ENCODE measurements around the gene DRG2. TPM values are rescaled to one million over a fixed set of nuclear protein-coding genes. Genes with fewer than 3 reads are reported as not detected.

DRG2 gene
- total RNA-seq, 1 donor from 2014 or later = 24.6 TPM

- H3K9me3 Mint-ChIP-seq (ENCODE audit: low read depth) = no peaks in the 10 kb centered on the region
- H3K27me3 Mint-ChIP-seq (ENCODE audit: low read depth) = no peaks in the 10 kb centered on the region
- H3K27ac Mint-ChIP-seq (ENCODE audit: unreplicated experiment) = no peak overlapping the region
- DNase-seq (ENCODE audit: low spot score) = no peak
- peaks cover 24% of the 10 kb centered on the region for H3K36me3 Mint-ChIP-seq (ENCODE audit: low read depth)
- no peak overlapping the region for H3K4me3 Mint-ChIP-seq (ENCODE audit: unreplicated experiment)
- no peak for TF ChIP-seq CTCF (IDR thresholded peaks at IDR 0.05)
- H3K4me1 Mint-ChIP-seq (ENCODE audit: low read depth) = peaks cover 7% of the 10 kb centered on the region
Observed at GRCh38 chr17:18065546-18065945, 22.2 kb upstream of the DRG2 start.

- Mint-ChIP-seq H3K27ac (ENCODE audit: unreplicated experiment) (no peak overlapping the region), H3K27me3 (ENCODE audit: low read depth) (no peaks in the 10 kb centered on the region), H3K4me3 (ENCODE audit: unreplicated experiment) (no peak overlapping the region), H3K36me3 (ENCODE audit: low read depth) (peaks cover 22% of the 10 kb centered on the region), H3K4me1 (ENCODE audit: low read depth) (peaks cover 14% of the 10 kb centered on the region), H3K9me3 (ENCODE audit: low read depth) (no peaks in the 10 kb centered on the region)
- TF ChIP-seq CTCF (IDR thresholded peaks at IDR 0.05) = no peak
- no peak for DNase-seq (ENCODE audit: low spot score)
Observed at GRCh38 chr17:18066866-18067265, 20.9 kb upstream of the DRG2 start.

- H3K9me3 Mint-ChIP-seq (ENCODE audit: low read depth) = no peaks in the 10 kb centered on the region
- peaks cover 14% of the 10 kb centered on the region for H3K4me1 Mint-ChIP-seq (ENCODE audit: low read depth)
- H3K36me3 Mint-ChIP-seq (ENCODE audit: low read depth) = peaks cover 15% of the 10 kb centered on the region
- TF ChIP-seq CTCF (IDR thresholded peaks at IDR 0.05) = no peak
- DNase-seq (ENCODE audit: low spot score) = no peak
- H3K27me3 Mint-ChIP-seq (ENCODE audit: low read depth) = no peaks in the 10 kb centered on the region
- H3K27ac Mint-ChIP-seq (ENCODE audit: unreplicated experiment) = no peak overlapping the region
- H3K4me3 Mint-ChIP-seq (ENCODE audit: unreplicated experiment) = no peak overlapping the region
Observed at GRCh38 chr17:18069101-18069500, 18.6 kb upstream of the DRG2 start.

GRCh38 chr17:18070861-18071340, 16.8 kb upstream of the DRG2 start:
- Mint-ChIP-seq H3K4me3 (ENCODE audit: unreplicated experiment) (peak overlapping the region; percentile 60), H3K4me1 (ENCODE audit: low read depth) (peaks cover 14% of the 10 kb centered on the region), H3K27ac (ENCODE audit: unreplicated experiment) (peak overlapping the region; percentile 62), H3K36me3 (ENCODE audit: low read depth) (no peaks in the 10 kb centered on the region), H3K27me3 (ENCODE audit: low read depth) (peaks cover 5% of the 10 kb centered on the region), H3K9me3 (ENCODE audit: low read depth) (no peaks in the 10 kb centered on the region)
- DNase-seq (ENCODE audit: low spot score) = no peak
- TF ChIP-seq CTCF (IDR thresholded peaks at IDR 0.05) = no peak

GRCh38 chr17:18071751-18072150, 16.0 kb upstream of the DRG2 start:
- no peak for TF ChIP-seq CTCF (IDR thresholded peaks at IDR 0.05)
- H3K27ac Mint-ChIP-seq (ENCODE audit: unreplicated experiment) = peak overlapping the region; percentile 9
- no peak overlapping the region for H3K4me3 Mint-ChIP-seq (ENCODE audit: unreplicated experiment)
- H3K27me3 Mint-ChIP-seq (ENCODE audit: low read depth) = peaks cover 5% of the 10 kb centered on the region
- H3K4me1 Mint-ChIP-seq (ENCODE audit: low read depth) = peaks cover 14% of the 10 kb centered on the region
- H3K36me3 Mint-ChIP-seq (ENCODE audit: low read depth) = no peaks in the 10 kb centered on the region
- DNase-seq (ENCODE audit: low spot score) = no peak
- no peaks in the 10 kb centered on the region for H3K9me3 Mint-ChIP-seq (ENCODE audit: low read depth)
